BLaER1 treated with 17β-estradiol and CSF1 and Interleukin-3, amounts not matched to agents 10 nM and 100 nM (cell line): ENCODE measurements around the gene ZNF691.
A peak's percentile ranks its signal among the peaks of the same experiment; 100 is the strongest.

Source experiments
- H3K27ac ChIP-seq, 11 experiments: shearing (Covaris generic); formaldehyde crosslinking; 2 replicates each; pipeline ENCODE4 v1.8.1; 2022
- H3K27me3 ChIP-seq, 11 experiments: shearing (Covaris generic); formaldehyde crosslinking; 2 replicates each; pipeline ENCODE4 v1.8.1; 2022
- H3K36me3 ChIP-seq, 11 experiments: shearing (Covaris generic); formaldehyde crosslinking; 2 replicates each; pipeline ENCODE4 v1.8.1; 2022
- H3K4me1 ChIP-seq, 10 experiments: shearing (Covaris generic); formaldehyde crosslinking; 2 replicates each; pipeline ENCODE4 v1.8.1; 2022
- H3K4me2 ChIP-seq, 11 experiments: shearing (Covaris generic); formaldehyde crosslinking; 2 replicates each; pipeline ENCODE4 v1.8.1; 2022
- H3K4me3 ChIP-seq, 10 experiments: shearing (Covaris generic); formaldehyde crosslinking; 2 replicates each; pipeline ENCODE4 v1.8.1; 2022
- H3K9ac ChIP-seq, 11 experiments: shearing (Covaris generic); formaldehyde crosslinking; 2 replicates each; pipeline ENCODE4 v1.8.1; 2022
- H3K9me3 ChIP-seq, 11 experiments: shearing (Covaris generic); formaldehyde crosslinking; replicated peaks in 1 of 11; 2 replicates each; pipeline ENCODE4 v1.8.1; 2022
- H4K20me1 ChIP-seq, 11 experiments: shearing (Covaris generic); formaldehyde crosslinking; 2 replicates each; pipeline ENCODE4 v1.8.1; 2022
- Cebpa-rat ChIP-seq, 11 experiments: shearing (Covaris generic); IDR thresholded peaks; 2 replicates each; pipeline ENCODE4 v1.8.1; 2022

Gene ZNF691

DNA sequence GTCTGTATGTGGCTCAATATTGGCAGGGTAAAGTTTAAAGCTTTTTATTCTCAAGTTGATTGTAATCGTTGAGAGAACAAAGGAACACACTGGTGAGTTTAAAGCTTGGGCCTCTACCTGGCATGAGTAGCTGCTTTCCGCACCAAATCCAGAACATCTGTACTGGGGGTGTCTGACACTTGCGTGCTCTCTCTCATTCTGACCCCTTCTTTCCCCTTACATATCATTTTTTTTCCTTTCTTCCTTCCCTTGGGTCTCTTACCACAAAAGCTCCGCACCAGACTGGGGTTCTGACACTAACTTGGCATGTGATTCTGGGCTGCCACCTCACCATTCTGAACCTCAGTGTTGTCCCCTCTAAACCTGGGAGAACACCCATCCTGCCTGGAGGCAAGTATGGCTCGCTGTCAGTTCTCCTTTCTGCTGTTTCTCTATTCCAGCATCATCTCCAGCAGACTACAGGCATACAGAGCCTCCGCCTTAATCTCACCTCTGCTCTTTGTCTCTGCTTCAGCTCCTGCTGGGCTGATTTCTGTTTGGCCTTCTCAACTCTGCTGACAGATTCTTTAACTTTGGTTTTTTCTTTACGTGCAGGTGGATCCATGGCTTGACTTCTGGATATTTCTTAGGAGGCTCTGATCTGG lies 30.4 kb upstream of the ZNF691 start:
- Histone ChIP-seq H3K4me1 (peaks cover 18 to 28% (median 20%) of the 10 kb centered on the region in 10 experiments), H3K36me3 (peaks cover 0 to 22% (median 16%) of the 10 kb centered on the region in 11 experiments; a peak in 13 of 22 replicates), H4K20me1 (peaks cover 0 to 11% (median 0%) of the 10 kb centered on the region in 11 experiments; a peak in 2 of 22 replicates), H3K4me2 (peak overlapping the region; percentile 81 to 98 (median 95)), H3K4me3 (peak overlapping the region; percentile 62 to 80 (median 71)), H3K27me3 (no peaks in the 10 kb centered on the region), H3K9ac (peak overlapping the region; percentile 94 to 99 (median 98)), H3K9me3 (no peaks in the 10 kb centered on the region), H3K27ac (peak overlapping the region in 10 of 11 experiments; percentile 96 to 100 (median 98); a peak in 21 of 22 replicates)
- TF ChIP-seq Cebpa-rat (IDR thresholded peaks at IDR 0.05), result no peak

DNA sequence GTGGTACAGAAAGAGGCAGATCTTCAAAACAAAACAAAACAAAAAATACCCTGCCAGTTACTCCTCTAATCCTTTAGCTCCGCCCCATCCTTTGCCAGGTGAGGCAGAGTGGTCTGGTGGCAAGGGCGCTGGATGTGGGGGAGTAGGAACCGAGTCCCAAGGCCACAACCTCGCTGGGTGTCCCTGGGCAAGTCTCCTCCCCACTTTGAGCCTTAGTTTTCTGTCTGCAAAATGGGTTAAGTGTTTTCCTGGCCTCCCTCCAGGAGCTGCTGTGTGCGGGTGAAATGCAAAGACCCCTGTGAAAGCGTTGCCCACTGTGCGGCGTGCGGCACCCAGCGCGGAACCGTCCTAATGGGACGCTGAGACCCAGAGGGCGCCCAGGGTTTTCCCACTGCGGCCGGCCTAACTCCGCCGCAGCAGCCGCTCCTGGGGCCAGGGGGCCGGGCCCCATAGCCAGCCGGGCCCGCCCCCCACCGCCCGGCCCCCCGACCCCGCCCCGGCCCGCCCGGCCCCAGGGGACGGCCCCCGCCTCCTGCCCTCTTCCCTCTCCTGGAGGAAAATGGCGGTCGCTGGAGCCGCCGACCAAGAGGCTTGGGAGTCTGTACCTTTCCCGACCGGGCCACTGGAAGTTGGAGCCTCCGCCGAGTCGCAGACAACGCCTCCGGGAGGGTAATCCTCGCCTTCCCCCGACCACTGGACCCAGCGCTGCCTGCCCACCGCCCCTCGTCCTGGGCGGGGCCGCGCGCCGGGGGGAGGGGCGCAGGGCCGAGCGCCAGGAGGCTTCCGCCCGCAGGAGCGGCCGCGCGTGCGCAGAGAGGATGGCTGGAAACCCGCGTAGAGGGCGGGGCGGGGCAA lies 29.6 kb upstream of the ZNF691 start, which contains the start of the genes ERMAP and SVBP:
ERMAP (plus strand) TSS at position 538 of the 855 bp plus-strand sequence. CDS start 13,327 bp downstream, outside the sequence.
SVBP (minus strand) TSS at position 813 of the 855 bp plus-strand sequence. CDS start 853 bp downstream, outside the sequence.
- TF ChIP-seq Cebpa-rat (IDR thresholded peaks at IDR 0.05), result no peak

DNA sequence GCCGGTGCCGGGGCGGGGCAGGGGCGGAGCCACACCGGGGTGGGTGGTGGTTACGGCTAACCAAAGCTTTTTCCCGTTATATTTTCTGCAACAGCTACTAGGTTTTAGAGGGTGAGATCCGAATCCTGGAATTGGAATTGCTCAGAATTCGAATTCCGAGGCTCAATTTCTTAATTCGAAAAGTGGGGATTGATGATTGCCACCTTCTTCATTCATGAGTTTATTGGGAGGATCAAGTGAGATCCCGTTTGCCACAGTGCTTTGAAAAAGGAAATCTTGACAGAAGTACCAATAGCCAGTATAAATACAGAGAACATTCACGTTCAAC lies 29.0 kb upstream of the ZNF691 start:
- no peaks in the 10 kb centered on the region for H3K9me3 ChIP-seq
- no peaks in the 10 kb centered on the region for H3K27me3 ChIP-seq
- peaks cover 0 to 15% (median 10%) of the 10 kb centered on the region in 11 experiments; a peak in 12 of 22 replicates for H3K36me3 ChIP-seq
- H3K4me3 ChIP-seq, result peak overlapping the region; percentile 62 to 80 (median 71)
- peak overlapping the region; percentile 94 to 99 (median 98); a peak in 21 of 22 replicates for H3K9ac ChIP-seq
- no peak for TF ChIP-seq Cebpa-rat (IDR thresholded peaks at IDR 0.05)
- H3K27ac ChIP-seq, result peak overlapping the region; percentile 96 to 100 (median 99); a peak in 21 of 22 replicates
- H3K4me1 ChIP-seq, result peaks cover 19 to 32% (median 26%) of the 10 kb centered on the region in 10 experiments
- H3K4me2 ChIP-seq, result peak overlapping the region; percentile 71 to 91 (median 86)
- H4K20me1 ChIP-seq, result peaks cover 0 to 11% (median 0%) of the 10 kb centered on the region in 11 experiments; a peak in 2 of 22 replicates

More for the DNA sequence above, 29.6 kb upstream of the ZNF691 start, which contains the start of the genes ERMAP and SVBP:
- Histone ChIP-seq H3K4me2 (peak within 1 kb of the TSS; percentile 91 to 98 (median 95)), H3K27ac (peak within 1 kb of the TSS; percentile 96 to 100 (median 99)), H4K20me1 (peaks cover 0 to 11% (median 0%) of the 10 kb centered on the region in 11 experiments; a peak in 2 of 22 replicates), H3K4me1 (peaks cover 19 to 28% (median 21%) of the 10 kb centered on the region in 10 experiments), H3K9ac (peak within 1 kb of the TSS; percentile 94 to 99 (median 98)), H3K27me3 (no peaks in the 10 kb centered on the region), H3K36me3 (peaks cover 0 to 15% (median 10%) of the 10 kb centered on the region in 11 experiments; a peak in 12 of 22 replicates), H3K9me3 (no peaks in the 10 kb centered on the region), H3K4me3 (peak within 1 kb of the TSS; percentile 62 to 80 (median 71))

- Histone ChIP-seq H3K4me3 (peak overlapping the region in 7 of 10 experiments; percentile 62 to 80 (median 72); a peak in 10 of 20 replicates), H3K4me2 (peak overlapping the region; percentile 71 to 91 (median 86); a peak in 21 of 22 replicates), H3K27ac (no peak overlapping the region), H3K27me3 (no peaks in the 10 kb centered on the region), H4K20me1 (peaks cover 0 to 11% (median 0%) of the 10 kb centered on the region in 11 experiments; a peak in 2 of 22 replicates), H3K9ac (peak overlapping the region in 6 of 11 experiments; percentile 97 to 99 (median 98); a peak in 5 of 22 replicates), H3K36me3 (peaks cover 0 to 15% (median 10%) of the 10 kb centered on the region in 11 experiments; a peak in 12 of 22 replicates), H3K9me3 (no peaks in the 10 kb centered on the region), H3K4me1 (peaks cover 19 to 38% (median 27%) of the 10 kb centered on the region in 10 experiments)
- no peak for TF ChIP-seq Cebpa-rat (IDR thresholded peaks at IDR 0.05)
Observed at GRCh38 chr1:42817976-42818375, 28.4 kb upstream of the ZNF691 start.

GRCh38 chr1:42820813-42821212 lies 25.6 kb upstream of the ZNF691 start:
- Histone ChIP-seq H3K9me3 (no peaks in the 10 kb centered on the region), H3K9ac (no peak overlapping the region), H3K4me2 (no peak overlapping the region), H4K20me1 (peaks cover 0 to 10% (median 0%) of the 10 kb centered on the region in 11 experiments; a peak in 2 of 22 replicates), H3K27ac (no peak overlapping the region), H3K36me3 (peaks cover 0 to 5% (median 0%) of the 10 kb centered on the region in 11 experiments; a peak in 3 of 22 replicates), H3K27me3 (no peaks in the 10 kb centered on the region), H3K4me3 (no peak overlapping the region), H3K4me1 (peaks cover 16 to 41% (median 25%) of the 10 kb centered on the region in 10 experiments)
- no peak for TF ChIP-seq Cebpa-rat (IDR thresholded peaks at IDR 0.05)

DNA sequence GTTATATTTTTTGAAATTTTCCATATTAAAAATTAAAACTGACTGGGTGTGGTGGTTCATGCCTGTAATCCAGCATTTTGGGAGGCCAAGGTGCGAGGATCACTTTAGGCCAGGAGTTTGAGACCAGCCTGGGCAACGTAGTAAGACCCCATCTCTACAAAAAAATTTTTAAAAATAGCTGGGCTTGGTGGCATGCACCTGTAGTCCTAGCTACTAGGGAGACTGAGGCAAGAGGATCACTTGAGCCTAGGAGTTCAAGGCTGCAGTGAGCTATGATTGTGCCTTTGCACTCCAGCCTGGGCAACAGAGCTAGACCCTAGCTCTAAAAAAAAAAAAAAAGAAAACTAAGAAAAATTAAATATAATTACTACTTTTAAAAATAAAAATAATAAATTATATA lies 24.7 kb upstream of the ZNF691 start:
- peaks cover 0 to under 1% (median 0%) of the 10 kb centered on the region in 11 experiments; a peak in 2 of 22 replicates for H4K20me1 ChIP-seq
- H3K4me2 ChIP-seq, result peak overlapping the region in 1 of 11 experiments; percentile 46; a peak in 3 of 22 replicates
- no peak overlapping the region for H3K27ac ChIP-seq
- no peak overlapping the region for H3K9ac ChIP-seq
- H3K9me3 ChIP-seq, result no peaks in the 10 kb centered on the region
- H3K4me3 ChIP-seq, result no peak overlapping the region
- TF ChIP-seq Cebpa-rat (IDR thresholded peaks at IDR 0.05), result no peak
- no peaks in the 10 kb centered on the region for H3K27me3 ChIP-seq
- H3K4me1 ChIP-seq, result peaks cover 8 to 33% (median 16%) of the 10 kb centered on the region in 10 experiments; a peak in 19 of 20 replicates
- peaks cover 0 to 5% (median 0%) of the 10 kb centered on the region in 11 experiments; a peak in 4 of 22 replicates for H3K36me3 ChIP-seq

DNA sequence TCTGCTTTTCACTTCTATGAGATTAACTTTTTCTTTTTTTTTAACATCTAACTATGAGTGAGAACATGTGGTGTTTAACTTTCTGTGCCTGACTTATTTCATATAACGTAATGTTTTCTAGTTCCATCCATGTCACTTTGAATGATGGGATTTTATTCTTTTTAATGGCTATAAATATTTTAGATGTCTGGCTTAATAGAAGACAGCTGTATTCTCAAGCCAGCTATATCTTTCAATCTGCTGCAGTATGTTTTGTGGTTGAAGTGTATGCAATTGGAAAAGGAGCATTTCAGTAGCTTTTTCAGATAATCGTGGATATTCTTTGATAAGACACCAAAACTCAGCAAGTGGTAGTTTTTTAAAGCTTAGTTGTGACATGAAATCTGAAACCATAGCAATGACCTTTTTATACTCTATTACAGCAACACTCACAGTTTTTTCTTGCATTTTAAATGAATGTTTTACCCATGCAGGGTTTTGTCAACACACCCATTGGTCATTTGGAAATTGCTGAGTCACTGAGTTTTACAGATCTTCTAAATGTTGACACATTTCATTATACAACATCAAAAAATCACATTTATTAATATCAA lies 23.5 kb upstream of the ZNF691 start:
- Histone ChIP-seq H3K4me1 (peaks cover 2 to 29% (median 11%) of the 10 kb centered on the region in 10 experiments; a peak in 18 of 20 replicates), H3K4me3 (no peak overlapping the region), H3K9me3 (no peaks in the 10 kb centered on the region), H3K27ac (no peak overlapping the region), H3K9ac (no peak overlapping the region), H4K20me1 (no peaks in the 10 kb centered on the region), H3K36me3 (peaks cover 0 to 14% (median 0%) of the 10 kb centered on the region in 11 experiments; a peak in 5 of 22 replicates), H3K4me2 (0 out of 22 replicates have a peak overlapping the region, but pooled peaks of 1 of the 11 experiments have one; percentile 4), H3K27me3 (no peaks in the 10 kb centered on the region)
- no peak for TF ChIP-seq Cebpa-rat (IDR thresholded peaks at IDR 0.05)

DNA sequence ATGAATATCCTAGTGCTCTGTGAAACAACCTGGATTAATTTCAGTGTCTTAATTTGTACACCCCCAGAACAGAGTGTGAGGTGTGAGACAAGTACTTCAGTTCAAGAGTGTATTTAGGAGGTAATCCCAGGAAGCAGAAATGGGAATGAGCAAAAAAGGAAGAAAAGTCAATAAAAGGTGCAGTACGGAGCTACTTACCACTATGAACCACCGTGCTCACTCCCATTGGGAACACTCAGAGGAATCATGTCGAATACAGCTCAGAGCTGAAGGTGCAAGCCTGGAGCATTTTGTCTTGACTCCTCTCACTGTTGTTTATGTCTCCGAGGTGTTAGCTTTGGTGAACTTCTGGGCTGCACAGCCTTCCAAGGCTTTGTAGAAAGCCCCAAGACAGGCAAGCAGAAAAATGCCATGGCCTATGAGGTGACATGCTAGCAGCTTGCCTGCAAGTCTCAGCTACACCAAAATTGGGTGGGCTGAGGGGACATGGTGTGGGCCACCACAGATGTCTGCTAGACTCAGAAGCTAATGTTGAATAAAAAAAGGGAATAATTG lies 21.9 kb upstream of the ZNF691 start:
- Histone ChIP-seq H3K27ac (no peak overlapping the region), H3K9ac (no peak overlapping the region), H3K4me1 (peaks cover 0 to 21% (median 9%) of the 10 kb centered on the region in 10 experiments; a peak in 12 of 20 replicates), H3K36me3 (peaks cover 0 to 30% (median 0%) of the 10 kb centered on the region in 11 experiments; a peak in 8 of 22 replicates), H3K4me3 (no peak overlapping the region), H3K4me2 (no peak overlapping the region), H3K27me3 (no peaks in the 10 kb centered on the region), H3K9me3 (no peaks in the 10 kb centered on the region), H4K20me1 (no peaks in the 10 kb centered on the region)
- TF ChIP-seq Cebpa-rat (IDR thresholded peaks at IDR 0.05), result no peak
